Endothelial cell of umbilical vein (primary cell): ENCODE results near the gene ZNF79. TPM values are rescaled to one million over a fixed set of nuclear protein-coding genes. Genes with fewer than 3 reads are reported as not detected.

Experiments
- BruUV-seq: library from RNA; stranded (reverse); fragments of 400-500 nt; replicated peaks from 2 replicates; lab custom pipeline; 2021; lab: Mats Ljungman, UMichigan
- CTCF ChIA-PET: fragments of 300-600, 350-600 bp; sonication (Branson Sonifier 250); formaldehyde crosslinking; loops from one replicate; lab custom pipeline; 2021; ENCODE audit warnings: antibody characterized with exemption, inconsistent platforms; lab: Charles Lee
- POLR2A ChIA-PET: fragments of 300-600, 350-600 bp; sonication (Branson Sonifier 250); formaldehyde crosslinking; loops from one replicate; lab custom pipeline; 2021; ENCODE audit warnings: antibody characterized with exemption, inconsistent platforms; lab: Charles Lee
- DNase-seq: peaks from one replicate; pipeline ENCODE4 v3.0.0-alpha.2; 2011; ENCODE audit warnings: low read depth, low spot score
- FAIRE-seq: peaks from 2 replicates; lab custom pipeline; 2011; peaks lifted over from hg19 to GRCh38; lab: Jason Lieb, UNC
- H2AFZ ChIP-seq: 2 replicates; pipeline ENCODE4 v1.6.0; 2012; ENCODE audit warnings: low read depth, low read length, control low read depth, inconsistent platforms
- H3K27ac ChIP-seq: 2 replicates; pipeline ENCODE4 v1.5.1; 2011; ENCODE audit warnings: low read depth, mild to moderate bottlenecking, control low read depth, low read length, moderate library complexity; ENCODE audit not compliant: insufficient read depth
- H3K27me3 ChIP-seq, 2 experiments: 2 replicates each; pipeline versions ENCODE4 v1.6.0 to v1.6.1; 2011; ENCODE audit warnings: low read length in 2 of 2, mixed read lengths in 1 of 2; ENCODE audit not compliant: control insufficient read depth in 2 of 2, insufficient read depth in 2 of 2
- H3K36me3 ChIP-seq, 2 experiments: 2 replicates in 1 of 2; 3 replicates in 1 of 2; pipeline ENCODE4 v1.5.1; 2011; ENCODE audit warnings: low read length in 2 of 2, mild to moderate bottlenecking in 1 of 2, moderate library complexity in 1 of 2; ENCODE audit not compliant: control insufficient read depth in 2 of 2, insufficient read depth in 2 of 2; ENCODE audit errors: extremely low read depth in 1 of 2
- H3K4me1 ChIP-seq: 3 replicates; pipeline ENCODE4 v1.5.1; 2011; ENCODE audit warnings: mild to moderate bottlenecking, low read length; ENCODE audit not compliant: control insufficient read depth, insufficient read depth; ENCODE audit errors: extremely low read depth
- H3K4me2 ChIP-seq: 2 replicates; pipeline ENCODE4 v1.6.1; 2011; ENCODE audit warnings: low read length, control low read depth, mixed read lengths; ENCODE audit not compliant: insufficient read depth
- H3K4me3 ChIP-seq, 3 experiments: fragments of 200-600 bp in 1 of 3; sonication (generic), shearing (Covaris generic) in 1 of 3; replicated peaks in 1 of 3; 2 replicates each; pipeline ENCODE4 v1.5.1; 2011 to 2016; ENCODE audit warnings: control low read depth in 3 of 3, low read length in 3 of 3, mild to moderate bottlenecking in 2 of 3, inconsistent platforms in 1 of 3, low read depth in 1 of 3, moderate library complexity in 1 of 3; ENCODE audit not compliant: insufficient read depth in 1 of 3
- H3K79me2 ChIP-seq: 2 replicates; pipeline ENCODE4 v1.6.0; 2012; ENCODE audit warnings: low read length, inconsistent platforms; ENCODE audit not compliant: control insufficient read depth, insufficient read depth
- H3K9ac ChIP-seq: replicated peaks from 2 replicates; pipeline ENCODE3; 2011; ENCODE audit warnings: low read length, control low read depth; ENCODE audit not compliant: insufficient read depth; ENCODE audit errors: extremely low read depth
- H3K9me1 ChIP-seq: replicated peaks from 3 replicates; pipeline ENCODE4 v1.6.0; 2011; ENCODE audit warnings: mild to moderate bottlenecking, low read length; ENCODE audit not compliant: control insufficient read depth, insufficient read depth; ENCODE audit errors: extremely low read depth
- H3K9me3 ChIP-seq: replicated peaks from 2 replicates; pipeline ENCODE4 v1.5.1; 2012; ENCODE audit warnings: low read length, inconsistent platforms; ENCODE audit not compliant: control insufficient read depth, insufficient read depth
- H4K20me1 ChIP-seq: replicated peaks from 2 replicates; pipeline ENCODE3; 2011; ENCODE audit warnings: mild to moderate bottlenecking, low read length; ENCODE audit not compliant: control insufficient read depth, insufficient read depth; ENCODE audit errors: extremely low read depth
- EZH2 ChIP-seq: IDR thresholded peaks from 2 replicates; pipeline ENCODE4 v1.6.1; 2012; ENCODE audit warnings: borderline replicate concordance, low read depth, mild to moderate bottlenecking, moderate library complexity, low read length, inconsistent platforms; ENCODE audit not compliant: severe bottlenecking
- FOS ChIP-seq: IDR thresholded peaks from 2 replicates; pipeline ENCODE4 v1.6.1; 2011; ENCODE audit warnings: mild to moderate bottlenecking, low read length, moderate library complexity, borderline replicate concordance; ENCODE audit not compliant: insufficient read depth
- GATA2 ChIP-seq: IDR thresholded peaks from 2 replicates; pipeline ENCODE4 v1.7.0; 2011; ENCODE audit warnings: low read depth, mild to moderate bottlenecking, moderate library complexity, mixed read lengths, low read length; ENCODE audit not compliant: insufficient read length, insufficient read depth
- JUN ChIP-seq: IDR thresholded peaks from 2 replicates; pipeline ENCODE4 v1.6.1; 2011; ENCODE audit warnings: borderline replicate concordance, low read depth; ENCODE audit not compliant: insufficient read length, insufficient read depth
- MYC ChIP-seq: IDR thresholded peaks from one replicate; pipeline ENCODE4 v1.6.1; 2011; ENCODE audit warnings: mild to moderate bottlenecking, low read depth, low read length
- POLR2A ChIP-seq: IDR thresholded peaks from 2 replicates; pipeline ENCODE4 v1.6.1; 2012; ENCODE audit warnings: low read depth, mild to moderate bottlenecking, control low read depth, low read length
- POLR2AphosphoS5 ChIP-seq: IDR thresholded peaks from 2 replicates; pipeline ENCODE4 v1.6.1; 2012; ENCODE audit warnings: low read depth, mild to moderate bottlenecking, control low read depth, low read length, moderate library complexity; ENCODE audit not compliant: insufficient read depth
- dilution Hi-C: fragments of 300-500 bp; cut with MboI; formaldehyde crosslinking; loops from one replicate; pipeline ENCODE4 v1.15.0; 2019; ENCODE audit warnings: low sequenced_read_pairs; ENCODE audit not compliant: extremely low pct_ligation_motif_present
- intact Hi-C: fragments of 100-400 bp; cut with micrococcal nuclease; formaldehyde crosslinking; loops from one replicate; pipeline ENCODE4 v1.10.0; 2022
- polyA plus RNA-seq, 4 experiments: library from polyadenylated mRNA; depleted of rRNA in 3 of 4; stranded (reverse) in 3 of 4; unstranded in 1 of 4; fragments of >200 nt; gene quantifications; 2 replicates each; pipeline versions ENCODE4 v1.2.1 to v1.2.3, GENCODE V29; 2011 to 2012; ENCODE audit warnings: missing spikeins in 1 of 4
- total RNA-seq: library from RNA; stranded (reverse); gene quantifications from 2 replicates; pipeline ENCODE4 v1.2.3, GENCODE V29; 2021
- TF ChIP-seq, protein P1 (sequence below): IDR thresholded peaks from 2 replicates; pipeline ENCODE4 v1.6.1; 2011; ENCODE audit not compliant: insufficient read depth, insufficient read length
- TF ChIP-seq, protein P2 (sequence below), 2 donors: IDR thresholded peaks; 1 replicate in 1 of 2; 2 replicates in 1 of 2; pipeline ENCODE4 v1.5.1; 2011; ENCODE audit warnings: low read length in 2 of 2, mild to moderate bottlenecking in 2 of 2, moderate library complexity in 2 of 2, control low read depth in 1 of 2, inconsistent platforms in 1 of 2, low read depth in 1 of 2; ENCODE audit not compliant: insufficient read depth in 1 of 2; ENCODE audit errors: extremely low read depth in 1 of 2

The ZNF79 gene
- total and polyA plus RNA-seq, 2 donors (not counting 3 experiments of a cell fraction or from before 2014, with no cell fraction given) = 6.3 to 10.6 TPM

- no peaks in the 10 kb centered on the region for H4K20me1 ChIP-seq
- H3K4me3 ChIP-seq = no peak overlapping the region
- H3K4me1 ChIP-seq = peaks cover 4% of the 10 kb centered on the region
- DNase-seq (no peak), FAIRE-seq (no peak)
- TF ChIP-seq FOS (no peak), POLR2A (no peak), EZH2 (no peak), GATA2 (no peak), JUN (no peak), MYC (no peak), POLR2AphosphoS5 (no peak)
- TF ChIP-seq, protein P1, sequence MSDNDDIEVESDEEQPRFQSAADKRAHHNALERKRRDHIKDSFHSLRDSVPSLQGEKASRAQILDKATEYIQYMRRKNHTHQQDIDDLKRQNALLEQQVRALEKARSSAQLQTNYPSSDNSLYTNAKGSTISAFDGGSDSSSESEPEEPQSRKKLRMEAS = no peak
- TF ChIP-seq, protein P2, sequence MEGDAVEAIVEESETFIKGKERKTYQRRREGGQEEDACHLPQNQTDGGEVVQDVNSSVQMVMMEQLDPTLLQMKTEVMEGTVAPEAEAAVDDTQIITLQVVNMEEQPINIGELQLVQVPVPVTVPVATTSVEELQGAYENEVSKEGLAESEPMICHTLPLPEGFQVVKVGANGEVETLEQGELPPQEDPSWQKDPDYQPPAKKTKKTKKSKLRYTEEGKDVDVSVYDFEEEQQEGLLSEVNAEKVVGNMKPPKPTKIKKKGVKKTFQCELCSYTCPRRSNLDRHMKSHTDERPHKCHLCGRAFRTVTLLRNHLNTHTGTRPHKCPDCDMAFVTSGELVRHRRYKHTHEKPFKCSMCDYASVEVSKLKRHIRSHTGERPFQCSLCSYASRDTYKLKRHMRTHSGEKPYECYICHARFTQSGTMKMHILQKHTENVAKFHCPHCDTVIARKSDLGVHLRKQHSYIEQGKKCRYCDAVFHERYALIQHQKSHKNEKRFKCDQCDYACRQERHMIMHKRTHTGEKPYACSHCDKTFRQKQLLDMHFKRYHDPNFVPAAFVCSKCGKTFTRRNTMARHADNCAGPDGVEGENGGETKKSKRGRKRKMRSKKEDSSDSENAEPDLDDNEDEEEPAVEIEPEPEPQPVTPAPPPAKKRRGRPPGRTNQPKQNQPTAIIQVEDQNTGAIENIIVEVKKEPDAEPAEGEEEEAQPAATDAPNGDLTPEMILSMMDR (IDR thresholded peaks at IDR 0.05; ENCODE audit: extremely low read depth in 1 of 2, insufficient read depth in 1 of 2, low read depth in 1 of 2, low read length in 2 of 2) = no peak
- POLR2A ChIA-PET = no interaction called here
- H3K27ac ChIP-seq = no peak overlapping the region
- H3K79me2 ChIP-seq = no peaks in the 10 kb centered on the region
- no peaks in the 10 kb centered on the region for H3K9me3 ChIP-seq
- H3K27me3 ChIP-seq = no peaks in the 10 kb centered on the region
- no TSS peak for BruUV-seq
- H3K4me2 ChIP-seq = no peak overlapping the region
- H3K9me1 ChIP-seq = no peaks in the 10 kb centered on the region
- dilution Hi-C loops = no loop called here
- H2AFZ ChIP-seq = no peak overlapping the region
- no peak overlapping the region for H3K9ac ChIP-seq
- peaks cover 3 to 6% of the 10 kb centered on the region in 2 experiments for H3K36me3 ChIP-seq
- intact Hi-C loops = no loop called here
- CTCF ChIA-PET = interaction anchor here (1.2 kb wide), 1 partner anchor 462 kb away, joined by 4 read pairs; no protein-coding TSS in a partner anchor
These were observed 21.6 kb upstream of the ZNF79 start for GRCh38 chr9:127402401-127403090.
